Tibial nerve (tissue), 4 donors: Measurements from ENCODE around the gene PROK2. TPM values are rescaled to one million over a fixed set of nuclear protein-coding genes. Genes with fewer than 3 reads are reported as not detected.

Experiments used
- DNase-seq, 2 donors: peaks; one replicate each; pipeline ENCODE4 v3.0.0-alpha.2; 2019; ENCODE audit warnings: low spot score in 2 of 2
- H3K27ac ChIP-seq, 4 donors: fragments of 200-600 bp; sonication (generic) in 3 of 4; one replicate each; pipeline ENCODE4 v1.5.1; 2017 to 2019; ENCODE audit warnings: mild to moderate bottlenecking in 1 of 4
- H3K27me3 ChIP-seq, 2 donors: fragments of 200-600 bp; sonication (generic) in 1 of 2; one replicate each; pipeline versions ENCODE4 v1.5.1 to v1.6.0; 2017 to 2019
- H3K36me3 ChIP-seq, 3 donors: fragments of 200-600 bp; sonication (generic); one replicate each; pipeline ENCODE4 v1.5.1; 2018 to 2019
- H3K4me1 ChIP-seq, 4 donors: fragments of 200-600 bp; sonication (generic) in 3 of 4; one replicate each; pipeline ENCODE4 v1.5.1; 2017 to 2019
- H3K4me3 ChIP-seq, 4 donors: fragments of 200-600 bp; sonication (generic) in 3 of 4; one replicate each; pipeline ENCODE4 v1.5.1; 2017 to 2019; ENCODE audit warnings: mild to moderate bottlenecking in 1 of 4, moderate library complexity in 1 of 4
- H3K9me3 ChIP-seq, 4 donors: fragments of 200-600 bp; sonication (generic) in 3 of 4; one replicate each; pipeline ENCODE4 v1.5.1; 2017 to 2019
- CTCF ChIP-seq, 5 experiments: fragments of 200-600 bp in 3 of 5; fragments of 450-650 bp in 2 of 5; sonication (generic) in 3 of 5; IDR thresholded peaks; one replicate each; pipeline ENCODE4 v1.5.1; 2016 to 2019; ENCODE audit warnings: antibody characterized with exemption in 5 of 5, mild to moderate bottlenecking in 3 of 5, moderate library complexity in 2 of 5
- EP300 ChIP-seq, 2 donors: sonication (generic); formaldehyde crosslinking; IDR thresholded peaks; one replicate each; pipeline ENCODE4 v1.6.1; 2017; ENCODE audit warnings: antibody characterized with exemption in 2 of 2, mild to moderate bottlenecking in 1 of 2
- POLR2A ChIP-seq, 2 donors: fragments of 450-650 bp; IDR thresholded peaks; one replicate each; pipeline ENCODE4 v1.6.1; 2017; ENCODE audit warnings: antibody characterized with exemption in 2 of 2, mild to moderate bottlenecking in 2 of 2, moderate library complexity in 2 of 2
- WGBS, 2 donors: methylation state at CpG; one replicate each; pipeline ENCODE4 v1.1.5; 2018; 5-methylcytosine and 5-hydroxymethylcytosine counted together
- total RNA-seq, 4 donors: library from RNA; depleted of rRNA; stranded (reverse); fragments of >200 nt; gene quantifications; one replicate each; pipeline ENCODE4 v1.1.0, GENCODE V29; 2016

Gene PROK2
- total RNA-seq, 4 donors from 2014 or later, result 0.21 TPM; not detected in 3

GRCh38 chr3:71816767-71817156 is 31.8 kb upstream of the PROK2 start:
- WGBS, 2 donors, result 82 to 88% methylated on average over 4 of the region's 4 CpGs
- no peak overlapping the region for H3K27ac ChIP-seq
- H3K4me3 ChIP-seq, result no peak overlapping the region
- TF ChIP-seq EP300 (IDR thresholded peaks at IDR 0.05), result no peak
- TF ChIP-seq CTCF (IDR thresholded peaks at IDR 0.05), result no peak
- TF ChIP-seq POLR2A (IDR thresholded peaks at IDR 0.05), result no peak
- H3K4me1 ChIP-seq, result no peaks in the 10 kb centered on the region
- no peaks in the 10 kb centered on the region for H3K27me3 ChIP-seq
- no peak for DNase-seq
- no peaks in the 10 kb centered on the region for H3K9me3 ChIP-seq
- no peaks in the 10 kb centered on the region for H3K36me3 ChIP-seq

GRCh38 chr3:71815340-71816067 is 30.6 kb upstream of the PROK2 start:
- TF ChIP-seq EP300 (IDR thresholded peaks at IDR 0.05), result no peak
- TF ChIP-seq POLR2A (IDR thresholded peaks at IDR 0.05), result no peak
- no peak for TF ChIP-seq CTCF (IDR thresholded peaks at IDR 0.05)
- 81 to 82% methylated on average over 7 of the region's 7 CpGs for WGBS, 2 donors
- Histone ChIP-seq H3K27me3 (no peaks in the 10 kb centered on the region), H3K9me3 (no peaks in the 10 kb centered on the region), H3K4me1 (no peaks in the 10 kb centered on the region), H3K27ac (no peak overlapping the region), H3K4me3 (no peak overlapping the region), H3K36me3 (no peaks in the 10 kb centered on the region)
- no peak for DNase-seq

- H3K9me3 ChIP-seq, result no peaks in the 10 kb centered on the region
- WGBS, 2 donors, result 90 to 93% methylated on average over 3 of the region's 3 CpGs
- no peaks in the 10 kb centered on the region for H3K27me3 ChIP-seq
- TF ChIP-seq POLR2A (IDR thresholded peaks at IDR 0.05), result no peak
- no peak for TF ChIP-seq CTCF (IDR thresholded peaks at IDR 0.05)
- TF ChIP-seq EP300 (IDR thresholded peaks at IDR 0.05), result no peak
- no peak overlapping the region for H3K4me3 ChIP-seq
- no peak for DNase-seq
- H3K4me1 ChIP-seq, result no peaks in the 10 kb centered on the region
- no peaks in the 10 kb centered on the region for H3K36me3 ChIP-seq
- H3K27ac ChIP-seq, result no peak overlapping the region
These were observed 28.8 kb upstream of the PROK2 start for GRCh38 chr3:71813704-71814103.

- Histone ChIP-seq H3K4me1 (no peaks in the 10 kb centered on the region), H3K27me3 (no peaks in the 10 kb centered on the region), H3K9me3 (no peaks in the 10 kb centered on the region), H3K27ac (no peak overlapping the region), H3K4me3 (no peak overlapping the region), H3K36me3 (no peaks in the 10 kb centered on the region)
- WGBS, 2 donors, result 90 to 92% methylated on average over 4 of the region's 4 CpGs
- no peak for DNase-seq
- TF ChIP-seq CTCF (IDR thresholded peaks at IDR 0.05) (no peak), EP300 (IDR thresholded peaks at IDR 0.05) (no peak), POLR2A (IDR thresholded peaks at IDR 0.05) (no peak)
These were observed 28.1 kb upstream of the PROK2 start for GRCh38 chr3:71813073-71813472.

- no peak for DNase-seq
- Histone ChIP-seq H3K4me1 (no peaks in the 10 kb centered on the region), H3K9me3 (no peaks in the 10 kb centered on the region), H3K36me3 (no peaks in the 10 kb centered on the region), H3K4me3 (no peak overlapping the region), H3K27ac (no peak overlapping the region), H3K27me3 (no peaks in the 10 kb centered on the region)
- WGBS, 2 donors, result 82 to 83% methylated on average over 3 of the region's 3 CpGs
- TF ChIP-seq EP300 (IDR thresholded peaks at IDR 0.05) (no peak), CTCF (IDR thresholded peaks at IDR 0.05) (no peak), POLR2A (IDR thresholded peaks at IDR 0.05) (no peak)
These were observed 25.1 kb upstream of the PROK2 start for GRCh38 chr3:71810056-71810455.
